ENCODE results near the gene MGMT. TPM values are rescaled to one million over a fixed set of nuclear protein-coding genes. Genes with fewer than 3 reads are reported as not detected.

The MGMT gene
- total RNA-seq, 4 donors from 2014 or later, result 25.6 to 32.2 (median 29.5) TPM

DNA sequence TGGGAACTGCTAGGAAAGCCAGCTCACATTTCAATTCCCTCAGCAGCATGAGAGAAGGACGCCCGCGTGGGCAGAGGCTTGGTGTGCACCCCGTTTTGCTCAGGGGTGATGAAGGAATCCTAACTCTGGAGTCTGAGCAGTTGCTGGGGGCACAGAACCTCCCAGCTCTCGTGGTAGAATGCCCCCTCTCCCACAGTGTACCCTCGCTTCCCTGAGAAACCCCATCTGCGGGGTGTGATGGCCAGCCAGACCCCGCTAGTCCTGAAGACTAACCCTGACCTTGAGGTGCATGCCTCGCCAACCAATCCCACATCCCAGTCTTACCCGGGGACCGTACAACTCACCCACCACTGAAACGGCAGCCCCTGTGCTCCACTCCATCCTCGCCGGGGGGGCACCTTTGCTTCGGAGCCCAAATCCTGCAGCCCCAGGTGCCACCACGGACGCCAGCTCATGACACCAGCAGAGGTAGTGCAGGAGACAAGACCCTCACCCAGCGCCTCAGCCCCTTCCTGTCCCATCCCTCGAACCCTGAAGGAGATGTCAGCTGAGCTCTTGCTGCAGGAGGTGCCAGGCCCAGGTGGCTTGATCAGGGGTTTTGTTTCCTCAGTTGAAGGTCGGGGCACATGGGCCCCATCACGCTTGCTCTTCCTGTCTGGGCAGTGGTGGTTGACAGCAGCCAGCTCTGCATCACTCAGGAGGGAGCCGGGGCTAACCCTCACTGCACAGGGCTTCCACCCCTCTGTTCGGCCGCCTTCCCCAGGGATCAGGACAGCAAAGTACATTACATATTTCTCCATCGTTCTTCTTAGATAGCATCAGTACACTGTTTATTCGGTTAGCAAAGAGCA, 236.5 kb downstream of the MGMT start:
- WGBS, result 88% methylated on average over 22 of the region's 26 CpGs
- Histone ChIP-seq H3K4me3 (no peak overlapping the region), H3K27me3 (no peaks in the 10 kb centered on the region), H3K4me1 (peaks cover 5% of the 10 kb centered on the region), H3K9me3 (no peaks in the 10 kb centered on the region), H3K36me3 (no peaks in the 10 kb centered on the region), H3K27ac (no peak overlapping the region)
- TF ChIP-seq POLR2A (IDR thresholded peaks at IDR 0.05) (no peak), POLR2AphosphoS5 (IDR thresholded peaks at IDR 0.05) (no peak), EP300 (IDR thresholded peaks at IDR 0.05) (no peak)
- TF ChIP-seq, protein P1, sequence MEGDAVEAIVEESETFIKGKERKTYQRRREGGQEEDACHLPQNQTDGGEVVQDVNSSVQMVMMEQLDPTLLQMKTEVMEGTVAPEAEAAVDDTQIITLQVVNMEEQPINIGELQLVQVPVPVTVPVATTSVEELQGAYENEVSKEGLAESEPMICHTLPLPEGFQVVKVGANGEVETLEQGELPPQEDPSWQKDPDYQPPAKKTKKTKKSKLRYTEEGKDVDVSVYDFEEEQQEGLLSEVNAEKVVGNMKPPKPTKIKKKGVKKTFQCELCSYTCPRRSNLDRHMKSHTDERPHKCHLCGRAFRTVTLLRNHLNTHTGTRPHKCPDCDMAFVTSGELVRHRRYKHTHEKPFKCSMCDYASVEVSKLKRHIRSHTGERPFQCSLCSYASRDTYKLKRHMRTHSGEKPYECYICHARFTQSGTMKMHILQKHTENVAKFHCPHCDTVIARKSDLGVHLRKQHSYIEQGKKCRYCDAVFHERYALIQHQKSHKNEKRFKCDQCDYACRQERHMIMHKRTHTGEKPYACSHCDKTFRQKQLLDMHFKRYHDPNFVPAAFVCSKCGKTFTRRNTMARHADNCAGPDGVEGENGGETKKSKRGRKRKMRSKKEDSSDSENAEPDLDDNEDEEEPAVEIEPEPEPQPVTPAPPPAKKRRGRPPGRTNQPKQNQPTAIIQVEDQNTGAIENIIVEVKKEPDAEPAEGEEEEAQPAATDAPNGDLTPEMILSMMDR (IDR thresholded peaks at IDR 0.05), result no peak
- no peak for DNase-seq (ENCODE audit: low spot score in 2 of 2)

DNA sequence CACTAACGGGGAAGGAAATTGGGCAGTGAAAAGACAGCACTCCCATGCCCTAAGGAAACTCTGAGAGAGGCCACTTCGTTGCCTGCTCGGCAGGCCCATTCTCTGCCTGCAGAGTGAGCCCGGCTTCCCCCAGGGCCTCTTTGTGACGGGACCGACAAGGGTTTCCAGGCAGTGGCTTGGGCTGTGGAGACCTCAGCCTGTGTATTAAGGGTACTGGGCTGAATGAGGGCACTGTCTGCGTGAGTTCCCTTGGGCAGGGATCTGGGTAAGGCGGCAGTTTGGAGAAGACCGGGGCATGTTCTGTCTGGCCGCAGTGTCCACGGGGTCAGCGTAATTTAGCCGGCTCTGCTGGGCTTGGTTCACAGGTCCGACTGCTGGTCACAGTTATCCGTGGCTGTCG, 237.2 kb downstream of the MGMT start:
- Histone ChIP-seq H3K27me3 (no peaks in the 10 kb centered on the region), H3K9me3 (no peaks in the 10 kb centered on the region), H3K4me1 (peaks cover 5% of the 10 kb centered on the region), H3K36me3 (peaks cover 3% of the 10 kb centered on the region), H3K4me3 (no peak overlapping the region), H3K27ac (no peak overlapping the region)
- no peak for DNase-seq (ENCODE audit: low spot score in 2 of 2)
- no peak for TF ChIP-seq POLR2AphosphoS5 (IDR thresholded peaks at IDR 0.05)
- no peak for TF ChIP-seq POLR2A (IDR thresholded peaks at IDR 0.05)
- no peak for TF ChIP-seq EP300 (IDR thresholded peaks at IDR 0.05)
- TF ChIP-seq, protein P1 (IDR thresholded peaks at IDR 0.05), result no peak
- 89% methylated on average over 10 of the region's 16 CpGs for WGBS

DNA sequence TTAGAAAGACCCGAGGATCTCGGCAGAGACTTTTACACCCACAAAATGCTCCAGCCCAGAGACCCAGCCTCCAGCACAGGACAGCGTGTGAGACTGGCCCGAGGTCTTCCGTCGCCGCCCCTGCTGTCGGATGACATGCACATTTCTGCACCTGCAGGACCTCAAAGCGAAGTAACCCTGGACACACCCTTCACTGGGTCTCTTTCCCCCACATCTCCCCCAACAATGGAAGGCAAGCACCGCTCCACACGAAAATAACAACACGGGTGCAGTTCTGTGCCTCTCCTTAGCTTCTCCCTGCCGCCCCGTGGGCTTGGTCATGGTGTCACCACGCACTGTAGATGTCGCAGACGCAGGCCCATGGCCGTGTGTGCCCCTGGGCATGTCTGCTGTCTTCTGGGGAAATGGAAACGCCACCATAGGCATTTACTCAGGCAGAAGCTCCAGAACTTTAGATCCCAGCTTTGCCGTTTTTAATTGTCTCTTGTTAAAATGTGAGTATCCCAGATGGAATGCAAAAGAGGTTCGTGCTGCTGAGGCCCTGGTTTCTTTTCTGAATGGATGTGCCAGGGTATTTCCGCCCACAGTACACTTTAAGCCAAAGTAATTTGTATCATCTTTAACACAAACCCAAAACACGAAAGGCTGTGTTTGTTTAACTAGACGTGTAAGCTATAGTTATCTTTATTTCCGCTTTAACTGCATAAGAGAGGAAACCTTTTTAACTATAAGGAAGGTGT, 237.9 kb downstream of the MGMT start:
- Histone ChIP-seq H3K4me3 (no peak overlapping the region), H3K36me3 (peaks cover 9% of the 10 kb centered on the region), H3K27me3 (no peaks in the 10 kb centered on the region), H3K9me3 (no peaks in the 10 kb centered on the region), H3K27ac (no peak overlapping the region), H3K4me1 (peaks cover 5% of the 10 kb centered on the region)
- no peak for TF ChIP-seq POLR2A (IDR thresholded peaks at IDR 0.05)
- TF ChIP-seq POLR2AphosphoS5 (IDR thresholded peaks at IDR 0.05), result no peak
- no peak for TF ChIP-seq EP300 (IDR thresholded peaks at IDR 0.05)
- TF ChIP-seq, protein P1 (IDR thresholded peaks at IDR 0.05), result no peak
- DNase-seq (ENCODE audit: low spot score in 2 of 2), result no peak
- 82% methylated on average over 25 of the region's 25 CpGs for WGBS

DNA sequence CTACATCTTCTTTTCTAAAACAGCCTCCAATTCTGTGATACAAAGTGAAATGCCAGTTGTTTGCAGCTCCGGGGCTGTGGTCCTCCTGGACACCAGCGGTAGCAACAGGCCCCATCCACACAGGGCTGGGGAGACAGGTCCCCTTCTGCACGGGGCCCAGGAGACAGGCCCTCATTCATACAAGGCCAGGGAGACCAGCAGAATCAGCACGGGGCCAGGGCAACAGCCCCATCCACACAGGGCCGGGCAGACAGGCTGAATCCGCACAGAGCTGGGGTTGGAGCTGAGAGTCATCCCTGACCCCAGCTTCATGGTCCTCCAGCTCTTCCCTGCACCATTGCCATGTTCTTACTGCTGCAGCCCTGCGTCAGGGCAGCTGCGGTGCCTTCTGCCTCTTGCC, 238.6 kb downstream of the MGMT start:
- Histone ChIP-seq H3K27me3 (no peaks in the 10 kb centered on the region), H3K4me1 (peaks cover 5% of the 10 kb centered on the region), H3K9me3 (no peaks in the 10 kb centered on the region), H3K4me3 (no peak overlapping the region), H3K36me3 (peaks cover 9% of the 10 kb centered on the region), H3K27ac (no peak overlapping the region)
- no peak for DNase-seq (ENCODE audit: low spot score in 2 of 2)
- WGBS, result 89% methylated on average over 5 of the region's 8 CpGs
- no peak for TF ChIP-seq EP300 (IDR thresholded peaks at IDR 0.05)

DNA sequence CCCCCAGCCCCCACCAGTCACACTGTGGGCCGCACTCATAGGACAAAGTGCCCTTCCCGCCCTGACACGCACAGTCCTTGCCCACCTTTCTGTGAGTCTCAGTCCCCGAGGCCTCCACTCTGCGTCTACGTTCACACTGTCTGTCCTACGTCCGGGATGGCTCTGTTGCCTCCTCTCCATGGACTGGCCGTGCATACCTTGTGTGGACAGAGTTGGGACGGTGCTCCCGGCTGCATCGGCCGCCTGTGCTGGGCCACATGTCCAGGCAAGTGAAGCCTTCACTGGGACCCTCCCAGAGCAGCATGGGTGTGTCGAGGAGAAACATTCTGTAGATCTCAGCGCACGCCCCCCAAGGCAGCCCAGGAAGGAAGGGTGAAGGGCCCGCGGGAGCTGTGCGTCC, 239.0 kb downstream of the MGMT start:
- Histone ChIP-seq H3K4me1 (peaks cover 5% of the 10 kb centered on the region), H3K27ac (no peak overlapping the region), H3K36me3 (peaks cover 9% of the 10 kb centered on the region), H3K9me3 (no peaks in the 10 kb centered on the region), H3K4me3 (no peak overlapping the region), H3K27me3 (no peaks in the 10 kb centered on the region)
- DNase-seq (ENCODE audit: low spot score in 2 of 2), result no peak
- WGBS, result 93% methylated on average over 10 of the region's 19 CpGs
- TF ChIP-seq POLR2AphosphoS5 (IDR thresholded peaks at IDR 0.05), result no peak
- TF ChIP-seq, protein P1 (IDR thresholded peaks at IDR 0.05), result no peak
- TF ChIP-seq POLR2A (IDR thresholded peaks at IDR 0.05), result no peak
- TF ChIP-seq EP300 (IDR thresholded peaks at IDR 0.05), result no peak
